HL-60 (cell line): Measurements from ENCODE around the gene MET.

Experiments used
- DNase-seq, 2 experiments: peaks; one replicate each; pipeline ENCODE4 v3.0.0-alpha.2; 2010 to 2020; ENCODE audit warnings: low read depth in 1 of 2, low spot score in 1 of 2
- H3K27ac ChIP-seq: fragments of 250-450 bp; sonication (Bioruptor Pico); replicated peaks from 2 replicates; pipeline ENCODE4 v1.5.1; 2020; ENCODE audit warnings: mild to moderate bottlenecking, moderate library complexity
- H3K27me3 ChIP-seq: fragments of 250-450 bp; sonication (Bioruptor Pico); 2 replicates; pipeline ENCODE4 v1.5.1; 2021; ENCODE audit warnings: mild to moderate bottlenecking, moderate library complexity; ENCODE audit not compliant: insufficient read depth, poor library complexity, severe bottlenecking
- H3K4me3 ChIP-seq: replicated peaks from 2 replicates; pipeline ENCODE4 v1.5.1; 2011; ENCODE audit warnings: mild to moderate bottlenecking, control low read depth, low read length; ENCODE audit not compliant: insufficient read depth
- CTCF ChIP-seq: IDR thresholded peaks from one replicate; pipeline ENCODE4 v1.5.1; 2011; ENCODE audit warnings: low read length, control low read depth, inconsistent platforms; ENCODE audit not compliant: insufficient read depth
- GABPA ChIP-seq: IDR thresholded peaks from 2 replicates; pipeline ENCODE4 v1.6.1; 2012; ENCODE audit warnings: low read depth
- POLR2AphosphoS5 ChIP-seq: IDR thresholded peaks from 2 replicates; pipeline ENCODE4 v1.6.1; 2012; ENCODE audit warnings: low read depth
- REST ChIP-seq: IDR thresholded peaks from 2 replicates; pipeline ENCODE4 v1.6.1; 2012; ENCODE audit warnings: low read depth; ENCODE audit not compliant: insufficient replicate concordance
- SPI1 ChIP-seq: IDR thresholded peaks from 2 replicates; pipeline ENCODE4 v1.6.1; 2012; ENCODE audit warnings: low read depth, mild to moderate bottlenecking, borderline replicate concordance

MET gene

GRCh38 chr7:116829041-116829440 lies 157.0 kb downstream of the MET start:
- H3K27me3 ChIP-seq = no peaks in the 10 kb centered on the region
- no peak overlapping the region for H3K27ac ChIP-seq
- no peak for TF ChIP-seq CTCF
- TF ChIP-seq REST = no peak
- no peak for TF ChIP-seq SPI1
- no peak for TF ChIP-seq GABPA
- no peak for TF ChIP-seq POLR2AphosphoS5
- no peak for DNase-seq
- H3K4me3 ChIP-seq = no peak overlapping the region

GRCh38 chr7:116829493-116829892 lies 157.5 kb downstream of the MET start:
- no peak overlapping the region for H3K4me3 ChIP-seq
- TF ChIP-seq REST (no peak), CTCF (no peak), POLR2AphosphoS5 (no peak), GABPA (no peak), SPI1 (no peak)
- DNase-seq = no peak
- H3K27me3 ChIP-seq = no peaks in the 10 kb centered on the region
- H3K27ac ChIP-seq = no peak overlapping the region

- no peak for DNase-seq
- no peak for TF ChIP-seq POLR2AphosphoS5
- no peak for TF ChIP-seq CTCF
- no peak for TF ChIP-seq REST
- TF ChIP-seq SPI1 = no peak
- TF ChIP-seq GABPA = no peak
- no peak overlapping the region for H3K4me3 ChIP-seq
- no peak overlapping the region for H3K27ac ChIP-seq
- no peaks in the 10 kb centered on the region for H3K27me3 ChIP-seq
Measured at GRCh38 chr7:116832692-116833091, 160.7 kb downstream of the MET start.
